Epithelial cell of proximal tubule (primary cell): Measurements from ENCODE around the gene NT5DC4. TPM values are rescaled to one million over a fixed set of nuclear protein-coding genes. Genes with fewer than 3 reads are reported as not detected.

Experiments used
- DNase-seq: peaks from one replicate; pipeline ENCODE4 v3.0.0-alpha.2; 2011; ENCODE audit warnings: low read depth
- H3K4me3 ChIP-seq: 2 replicates; pipeline ENCODE4 v1.5.1; 2011; ENCODE audit warnings: low read depth, mild to moderate bottlenecking, low read length
- total RNA-seq: library from RNA; depleted of rRNA; stranded (reverse); fragments of >200 nt; gene quantifications from 2 replicates; pipeline ENCODE4 v1.2.3, GENCODE V29; 2015
- TF ChIP-seq, protein P1 (sequence below): conservative IDR thresholded peaks from 2 replicates; pipeline ENCODE4 v1.5.1; 2012; ENCODE audit warnings: low read depth, mild to moderate bottlenecking, low read length

The NT5DC4 gene
- total RNA-seq, 1 donor from 2014 or later, result not detected

DNA sequence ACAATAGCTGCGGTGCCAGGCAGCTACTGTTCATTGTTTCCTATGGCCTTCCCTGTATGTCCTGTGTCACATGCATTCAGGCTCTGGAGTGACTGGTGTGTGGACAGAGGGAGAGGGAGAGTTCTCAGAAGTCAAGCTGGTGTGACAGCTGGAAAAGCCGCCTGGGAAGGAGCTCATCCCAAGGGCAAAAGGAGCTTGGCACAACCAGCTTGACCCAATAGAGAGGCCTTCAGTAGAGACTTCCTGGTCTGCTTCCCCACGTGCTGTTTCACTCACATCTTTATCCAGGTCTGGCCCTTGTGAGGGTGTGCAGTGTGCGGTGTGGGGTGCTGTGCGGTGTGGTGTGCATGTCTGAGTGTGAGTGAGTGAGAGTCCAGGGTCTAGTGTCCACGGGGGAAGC, 11.1 kb upstream of the NT5DC4 start:
- TF ChIP-seq, protein P1, sequence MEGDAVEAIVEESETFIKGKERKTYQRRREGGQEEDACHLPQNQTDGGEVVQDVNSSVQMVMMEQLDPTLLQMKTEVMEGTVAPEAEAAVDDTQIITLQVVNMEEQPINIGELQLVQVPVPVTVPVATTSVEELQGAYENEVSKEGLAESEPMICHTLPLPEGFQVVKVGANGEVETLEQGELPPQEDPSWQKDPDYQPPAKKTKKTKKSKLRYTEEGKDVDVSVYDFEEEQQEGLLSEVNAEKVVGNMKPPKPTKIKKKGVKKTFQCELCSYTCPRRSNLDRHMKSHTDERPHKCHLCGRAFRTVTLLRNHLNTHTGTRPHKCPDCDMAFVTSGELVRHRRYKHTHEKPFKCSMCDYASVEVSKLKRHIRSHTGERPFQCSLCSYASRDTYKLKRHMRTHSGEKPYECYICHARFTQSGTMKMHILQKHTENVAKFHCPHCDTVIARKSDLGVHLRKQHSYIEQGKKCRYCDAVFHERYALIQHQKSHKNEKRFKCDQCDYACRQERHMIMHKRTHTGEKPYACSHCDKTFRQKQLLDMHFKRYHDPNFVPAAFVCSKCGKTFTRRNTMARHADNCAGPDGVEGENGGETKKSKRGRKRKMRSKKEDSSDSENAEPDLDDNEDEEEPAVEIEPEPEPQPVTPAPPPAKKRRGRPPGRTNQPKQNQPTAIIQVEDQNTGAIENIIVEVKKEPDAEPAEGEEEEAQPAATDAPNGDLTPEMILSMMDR, result no peak
- no peak overlapping the region for H3K4me3 ChIP-seq
- DNase-seq, result no peak

DNA sequence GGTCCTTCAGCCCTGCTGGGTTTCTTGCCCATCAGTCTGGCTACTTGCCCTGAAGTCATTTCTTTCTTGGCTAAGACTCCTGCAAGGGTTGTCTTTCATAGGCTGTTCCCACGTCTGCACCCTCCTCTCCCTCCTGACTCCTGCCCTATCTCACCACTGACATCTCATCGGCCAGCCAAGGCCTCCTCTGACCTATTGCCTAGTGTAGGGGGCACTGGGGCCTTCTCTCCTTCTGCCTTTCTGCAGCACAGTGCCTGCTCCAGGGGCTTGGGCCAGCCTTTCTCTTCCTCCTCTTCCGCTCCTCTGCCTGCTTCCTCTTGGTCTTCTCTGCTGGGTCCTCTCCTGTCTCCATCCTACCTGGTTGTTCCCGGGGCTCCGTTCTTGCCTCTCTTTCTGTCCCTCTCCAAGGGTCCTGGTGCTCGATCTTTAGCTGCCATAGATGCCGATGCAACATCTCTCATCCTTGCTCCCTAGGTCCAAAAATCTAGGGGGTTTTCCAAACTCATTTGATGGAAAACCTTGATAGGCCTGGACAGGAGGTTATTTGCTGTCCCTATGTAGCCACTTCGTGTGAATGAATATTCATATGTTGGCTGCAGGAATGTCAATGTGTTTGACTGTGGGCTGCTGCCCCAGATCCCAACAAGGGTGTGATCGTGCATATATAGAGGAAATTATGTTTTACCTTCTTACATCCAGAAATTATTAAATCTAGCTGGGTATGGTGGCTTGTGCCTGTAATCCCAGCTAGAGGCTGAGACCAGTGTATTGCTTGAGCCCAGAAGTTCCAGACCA, 9.7 kb upstream of the NT5DC4 start:
- H3K4me3 ChIP-seq, result no peak overlapping the region
- TF ChIP-seq, protein P1, result no peak
- no peak for DNase-seq

DNA sequence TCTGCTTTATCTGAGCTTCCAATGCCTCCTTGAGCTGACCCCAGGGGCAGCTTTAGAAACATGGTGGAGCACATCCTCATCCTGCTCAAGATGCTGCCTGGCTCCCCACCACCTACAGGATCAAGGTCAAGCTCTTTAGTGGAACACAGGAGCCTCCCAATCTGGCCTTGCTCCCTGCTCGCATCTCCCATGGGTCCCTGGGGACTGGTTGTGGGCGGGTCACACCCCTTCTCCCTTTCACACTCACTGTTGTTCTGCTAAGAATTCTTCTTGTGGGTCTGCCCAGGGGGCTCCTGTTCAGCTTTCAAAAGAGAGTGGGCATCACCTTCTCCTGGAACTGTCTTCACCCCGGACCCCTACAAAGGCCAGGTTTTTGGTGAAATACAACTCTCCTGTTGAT, 8.4 kb upstream of the NT5DC4 start:
- DNase-seq, result no peak
- no peak overlapping the region for H3K4me3 ChIP-seq
- TF ChIP-seq, protein P1, result no peak

DNA sequence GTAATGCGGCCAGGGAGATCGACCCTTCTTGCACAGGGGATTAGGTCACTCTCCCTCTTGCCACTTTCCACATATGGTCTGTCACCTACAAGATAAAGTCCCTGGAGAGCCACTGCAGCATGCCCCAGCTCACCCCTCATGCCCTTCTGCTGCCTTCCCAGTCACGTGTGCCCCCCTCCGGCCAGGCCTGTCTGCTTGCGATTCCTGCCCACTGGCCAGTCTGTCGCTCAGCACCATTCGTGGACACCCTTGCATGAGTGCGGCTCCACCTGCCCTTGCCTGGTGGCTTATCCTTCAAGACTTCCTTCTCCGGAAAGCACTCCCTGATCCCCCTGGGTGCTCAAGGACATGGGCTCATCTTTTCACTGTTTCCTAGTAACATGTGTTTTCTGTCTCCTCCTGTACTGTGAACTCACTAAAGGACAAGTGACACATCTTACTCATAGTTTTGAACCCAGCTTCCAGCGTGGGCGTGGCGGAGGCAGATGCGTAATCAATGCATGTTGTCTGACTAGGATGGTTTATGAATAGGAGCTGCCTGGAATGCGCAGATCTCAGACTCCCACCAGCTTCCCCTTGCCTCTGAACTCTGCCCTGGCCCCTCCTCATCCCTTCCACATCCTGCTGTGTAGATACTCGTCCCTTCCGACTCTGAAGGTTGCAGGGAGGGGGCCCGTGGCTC, 7.8 kb upstream of the NT5DC4 start:
- H3K4me3 ChIP-seq, result no peak overlapping the region
- TF ChIP-seq, protein P1, result no peak
- no peak for DNase-seq

DNA sequence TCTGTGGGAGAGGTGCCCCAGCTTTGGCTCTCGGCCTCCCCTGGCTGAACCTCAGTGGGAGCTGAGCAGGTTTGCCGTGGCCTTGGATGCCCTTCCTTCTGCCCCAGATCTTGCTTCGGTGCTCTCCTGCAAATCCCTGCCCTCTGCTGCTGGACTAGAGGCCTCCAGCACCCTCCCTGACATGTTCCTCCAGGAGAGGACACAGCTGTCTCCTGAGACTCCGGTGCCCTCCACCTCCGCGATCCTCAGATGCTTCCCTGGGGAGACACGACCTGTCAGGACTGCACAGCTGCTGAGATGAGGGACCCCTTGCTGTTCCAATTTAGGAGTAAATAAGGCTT, 7.3 kb upstream of the NT5DC4 start:
- no peak for DNase-seq
- TF ChIP-seq, protein P1, result no peak
- no peak overlapping the region for H3K4me3 ChIP-seq

DNA sequence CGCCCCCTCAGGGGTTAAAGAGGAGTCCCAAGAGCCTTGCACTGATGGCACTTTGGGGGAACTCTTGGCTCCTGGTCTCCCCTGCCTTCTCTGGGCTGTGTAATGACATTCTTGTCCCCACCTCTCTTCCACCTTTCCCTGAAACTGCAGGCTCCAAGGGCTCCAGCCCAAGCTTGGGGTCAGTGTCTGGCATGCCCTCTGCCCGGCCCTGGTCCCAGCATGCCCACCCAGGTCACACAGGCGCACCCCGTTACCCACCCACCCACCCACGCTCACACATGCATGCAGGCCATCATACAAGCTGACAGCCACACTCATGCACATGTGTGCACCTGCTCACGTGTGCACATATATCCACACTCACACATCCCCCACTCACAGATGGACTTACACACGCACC, 6.9 kb upstream of the NT5DC4 start:
- no peak overlapping the region for H3K4me3 ChIP-seq
- no peak for DNase-seq
- TF ChIP-seq, protein P1, result no peak

DNA sequence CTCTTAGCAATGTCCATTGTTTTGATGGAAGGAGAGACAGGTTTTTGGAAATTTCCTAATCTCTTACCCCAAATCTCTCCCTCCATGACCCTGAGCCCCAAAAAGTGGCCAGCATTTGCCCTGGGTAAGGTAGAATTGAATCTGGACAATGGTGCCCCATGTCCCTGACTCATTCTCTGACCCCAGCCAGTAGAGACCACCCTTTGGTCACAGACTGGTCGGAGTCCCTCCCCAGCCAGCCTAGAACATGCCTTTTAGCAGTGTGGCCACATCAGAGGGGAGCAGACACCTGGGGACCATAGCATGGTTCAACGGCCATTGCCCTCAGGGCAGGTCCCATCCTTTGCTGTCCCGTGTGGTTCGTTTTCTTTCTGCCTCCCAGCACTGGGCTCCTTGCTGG, 6.5 kb upstream of the NT5DC4 start:
- DNase-seq, result no peak
- no peak overlapping the region for H3K4me3 ChIP-seq
- TF ChIP-seq, protein P1, result no peak
